Naive thymus-derived CD4-positive, alpha-beta T cell (primary cell): Measurements from ENCODE around the gene LYZL1. TPM values are rescaled to one million over a fixed set of nuclear protein-coding genes. Genes with fewer than 3 reads are reported as not detected.

Experiments used
- ATAC-seq: fragments of 150-1000 bp; cut with Tn5 transposase; 2 replicates; pipeline ENCODE4 v1.10.0; 2021; ENCODE audit warnings: mild to moderate bottlenecking, moderate library complexity
- CTCF ChIA-PET: fragments of 350-600 bp; sonication (Branson Sonifier 250); formaldehyde crosslinking; loops from one replicate; lab custom pipeline; 2021; ENCODE audit warnings: antibody characterized with exemption; lab: Charles Lee
- POLR2A ChIA-PET: fragments of 350-600 bp; sonication (Branson Sonifier 250); formaldehyde crosslinking; loops from one replicate; lab custom pipeline; 2021; ENCODE audit warnings: antibody characterized with exemption, inconsistent platforms; lab: Charles Lee
- DNase-seq, 9 donors: peaks; one replicate each; pipeline versions ENCODE4 v3.0.0 to v3.0.0-alpha.2; 2020 to 2022; ENCODE audit warnings: mixed read lengths in 1 of 9
- H3K27ac ChIP-seq: one replicate; pipeline ENCODE4 v1.7.0; 2013; ENCODE audit warnings: mild to moderate bottlenecking, low read depth, low read length, moderate library complexity
- H3K27me3 ChIP-seq, 2 donors: one replicate each; pipeline ENCODE4 v1.7.0; 2013; ENCODE audit warnings: low read length in 2 of 2, mild to moderate bottlenecking in 2 of 2, moderate library complexity in 2 of 2; ENCODE audit not compliant: control insufficient read depth in 2 of 2, insufficient read depth in 2 of 2
- H3K36me3 ChIP-seq, 3 experiments: 1 replicate in 2 of 3; 2 replicates in 1 of 3; pipeline ENCODE4 v1.7.0; 2013; ENCODE audit warnings: low read length in 3 of 3, mild to moderate bottlenecking in 3 of 3, moderate library complexity in 1 of 3; ENCODE audit not compliant: insufficient read depth in 3 of 3, control insufficient read depth in 2 of 3
- H3K4me1 ChIP-seq, 2 donors: one replicate each; pipeline ENCODE4 v1.7.0; 2013; ENCODE audit warnings: low read length in 2 of 2, mild to moderate bottlenecking in 2 of 2, moderate library complexity in 1 of 2; ENCODE audit not compliant: control insufficient read depth in 2 of 2, insufficient read depth in 2 of 2
- H3K4me3 ChIP-seq: 2 replicates; pipeline ENCODE4 v1.7.0; 2013; ENCODE audit warnings: mild to moderate bottlenecking, low read length
- H3K9me3 ChIP-seq, 3 experiments: 1 replicate in 2 of 3; 2 replicates in 1 of 3; pipeline ENCODE4 v1.7.0; 2013; ENCODE audit warnings: low read length in 3 of 3; ENCODE audit not compliant: control insufficient read depth in 2 of 3
- H3K27ac Mint-ChIP-seq, 9 donors: one replicate each; pipeline ENCODE4 v1.8.0; 2020 to 2022; ENCODE audit warnings: mixed read lengths in 9 of 9, mild to moderate bottlenecking in 8 of 9, moderate library complexity in 5 of 9, inconsistent platforms in 2 of 9
- H3K27me3 Mint-ChIP-seq, 5 donors: one replicate each; pipeline ENCODE4 v1.8.0; 2021 to 2022; ENCODE audit warnings: mixed read lengths in 5 of 5, mild to moderate bottlenecking in 1 of 5
- H3K36me3 Mint-ChIP-seq, 5 donors: one replicate each; pipeline ENCODE4 v1.8.0; 2020 to 2022; ENCODE audit warnings: mixed read lengths in 5 of 5, mild to moderate bottlenecking in 3 of 5, inconsistent platforms in 1 of 5
- H3K4me1 Mint-ChIP-seq, 7 donors: one replicate each; pipeline ENCODE4 v1.8.0; 2020 to 2022; ENCODE audit warnings: mixed read lengths in 7 of 7, mild to moderate bottlenecking in 3 of 7, inconsistent platforms in 1 of 7
- H3K4me3 Mint-ChIP-seq, 10 donors: one replicate each; pipeline ENCODE4 v1.8.0; 2020 to 2022; ENCODE audit warnings: mild to moderate bottlenecking in 10 of 10, mixed read lengths in 10 of 10, moderate library complexity in 6 of 10, inconsistent platforms in 2 of 10
- H3K9me3 Mint-ChIP-seq, 11 donors: one replicate each; pipeline ENCODE4 v1.8.0; 2020 to 2022; ENCODE audit warnings: mixed read lengths in 11 of 11, mild to moderate bottlenecking in 4 of 11, inconsistent platforms in 1 of 11, moderate library complexity in 1 of 11
- intact Hi-C, 2 donors: fragments of 100-400 bp; cut with micrococcal nuclease; formaldehyde crosslinking; loops; one replicate each; pipeline ENCODE4 v1.15.1; 2023
- polyA plus RNA-seq, 2 donors: library from polyadenylated mRNA; unstranded; fragments of 300-500 nt; fragmentation: Illumina TruSeq; gene quantifications; one replicate each; pipeline ENCODE4 v1.2.3, GENCODE V29; 2021
- total RNA-seq, 6 experiments: library from RNA in 5 of 6; stranded (reverse) in 5 of 6; gene quantifications; 1 replicate in 5 of 6; 2 replicates in 1 of 6; pipeline ENCODE4 v1.2.3 and lab custom pipeline; 2021 to 2026

The LYZL1 gene
- total and polyA plus RNA-seq, 7 experiments from 2014 or later, result not detected

- peaks cover 0 to 8% (median 0%) of the 10 kb centered on the region in 3 experiments for H3K9me3 ChIP-seq
- Mint-ChIP-seq H3K36me3 (peaks cover 0 to 12% (median 0%) of the 10 kb centered on the region in 5 donors), H3K27me3 (peaks cover 6 to 44% (median 33%) of the 10 kb centered on the region in 5 donors), H3K9me3 (peaks cover 8 to 52% (median 17%) of the 10 kb centered on the region in 11 donors), H3K4me3 (no peak overlapping the region), H3K4me1 (no peaks in the 10 kb centered on the region), H3K27ac (no peak overlapping the region)
- intact Hi-C loops, result no loop called here
- no peaks in the 10 kb centered on the region for H3K4me1 ChIP-seq
- no peak for ATAC-seq
- H3K27ac ChIP-seq, result no peak overlapping the region
- H3K4me3 ChIP-seq, result no peak overlapping the region
- no peaks in the 10 kb centered on the region for H3K27me3 ChIP-seq
- CTCF ChIA-PET, result no interaction called here
- H3K36me3 ChIP-seq, result no peaks in the 10 kb centered on the region
- DNase-seq, result no peak
- POLR2A ChIA-PET, result no interaction called here
Measured at GRCh38 chr10:29297678-29298077, 8.8 kb downstream of the LYZL1 start.

GRCh38 chr10:29301359-29301910 lies 12.6 kb downstream of the LYZL1 start:
- CTCF ChIA-PET, result no interaction called here
- Mint-ChIP-seq H3K36me3 (peaks cover 0 to 12% (median 0%) of the 10 kb centered on the region in 5 donors), H3K4me3 (no peak overlapping the region), H3K27me3 (peaks cover 11 to 39% (median 35%) of the 10 kb centered on the region in 5 donors), H3K4me1 (peaks cover 0 to 5% (median 3%) of the 10 kb centered on the region in 7 donors), H3K9me3 (peaks cover 8 to 47% (median 18%) of the 10 kb centered on the region in 11 donors), H3K27ac (no peak overlapping the region)
- POLR2A ChIA-PET, result no interaction called here
- no peak overlapping the region for H3K27ac ChIP-seq
- no peak overlapping the region for H3K4me3 ChIP-seq
- H3K27me3 ChIP-seq, result no peaks in the 10 kb centered on the region
- H3K4me1 ChIP-seq, result no peaks in the 10 kb centered on the region
- DNase-seq (no peak), ATAC-seq (no peak)
- intact Hi-C loops, result loop anchor here in 1 of 2 donors (5.0 kb wide), 1 partner anchor 624 kb away; the partner anchor contains the start of gene BAMBI
- H3K36me3 ChIP-seq, result no peaks in the 10 kb centered on the region
- peaks cover 0 to 8% (median 0%) of the 10 kb centered on the region in 3 experiments for H3K9me3 ChIP-seq

GRCh38 chr10:29302499-29302898 lies 13.6 kb downstream of the LYZL1 start:
- H3K27ac ChIP-seq, result no peak overlapping the region
- ChIA-PET POLR2A (no interaction called here), CTCF (no interaction called here)
- H3K9me3 ChIP-seq, result peaks cover 0 to 8% (median 0%) of the 10 kb centered on the region in 3 experiments
- no peak overlapping the region for H3K4me3 ChIP-seq
- no peaks in the 10 kb centered on the region for H3K27me3 ChIP-seq
- DNase-seq (no peak), ATAC-seq (no peak)
- intact Hi-C loops, result loop anchor here in 1 of 2 donors (5.0 kb wide), 1 partner anchor 625 kb away; the partner anchor contains the start of gene BAMBI
- H3K4me1 ChIP-seq, result no peaks in the 10 kb centered on the region
- Mint-ChIP-seq H3K36me3 (peaks cover 0 to 12% (median 0%) of the 10 kb centered on the region in 5 donors), H3K27me3 (peaks cover 11 to 43% (median 40%) of the 10 kb centered on the region in 5 donors), H3K4me3 (no peak overlapping the region), H3K9me3 (peaks cover 8 to 37% (median 17%) of the 10 kb centered on the region in 11 donors), H3K4me1 (peaks cover 0 to 5% (median 3%) of the 10 kb centered on the region in 7 donors), H3K27ac (no peak overlapping the region)
- H3K36me3 ChIP-seq, result no peaks in the 10 kb centered on the region

GRCh38 chr10:29304264-29304994 lies 15.6 kb downstream of the LYZL1 start:
- Histone ChIP-seq H3K27ac (no peak overlapping the region), H3K27me3 (no peaks in the 10 kb centered on the region), H3K9me3 (peaks cover 0 to 8% (median 0%) of the 10 kb centered on the region in 3 experiments), H3K4me1 (no peaks in the 10 kb centered on the region), H3K36me3 (no peaks in the 10 kb centered on the region), H3K4me3 (no peak overlapping the region)
- Mint-ChIP-seq H3K9me3 (peaks cover 6 to 23% (median 12%) of the 10 kb centered on the region in 11 donors), H3K4me1 (peaks cover 0 to 5% (median 3%) of the 10 kb centered on the region in 7 donors), H3K4me3 (peak overlapping the region in 2 of 10 donors; percentile 14 to 48), H3K27me3 (peaks cover 11 to 45% (median 37%) of the 10 kb centered on the region in 5 donors), H3K36me3 (peaks cover 0 to 12% (median 0%) of the 10 kb centered on the region in 5 donors), H3K27ac (no peak overlapping the region)
- ATAC-seq (no peak), DNase-seq (peak in 4 of 9 donors; percentile 13 to 22 (median 16))
- CTCF ChIA-PET, result interaction anchor here (0.5 to 1.0 kb wide), 3 partner anchors 55 to 676 kb away, joined by 3 to 4 read pairs (median 3); no protein-coding TSS in a partner anchor
- POLR2A ChIA-PET, result no interaction called here
- intact Hi-C loops, result loop anchor here (1.0 to 5.0 kb wide), 3 partner anchors 627 to 640 kb away; partner anchors contain the start of gene BAMBI (in 2 of the 2)

GRCh38 chr10:29304995-29305335 lies 16.1 kb downstream of the LYZL1 start:
- intact Hi-C loops, result loop anchor here (1.0 to 5.0 kb wide), 3 partner anchors 628 to 641 kb away; partner anchors contain the start of gene BAMBI (in 2 of the 2)

DNA sequence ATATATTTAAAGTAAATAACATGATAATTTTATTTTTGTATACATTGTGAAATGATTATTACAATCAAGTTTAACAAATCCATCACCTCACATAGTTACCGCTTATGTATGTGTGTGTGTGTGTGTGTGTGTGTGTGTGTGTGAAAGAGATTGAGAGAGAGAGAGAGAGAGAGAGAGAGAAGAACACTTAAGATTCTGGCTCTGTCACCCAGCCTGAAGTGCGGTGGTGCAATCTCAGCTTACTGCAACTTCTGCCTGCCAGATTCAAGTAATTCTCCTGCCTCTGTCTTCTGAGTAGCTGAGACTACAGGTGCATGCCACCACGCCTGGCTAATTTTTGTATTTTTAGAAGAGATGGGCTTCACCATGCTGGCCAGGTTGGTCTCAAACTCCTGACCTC lies 17.8 kb downstream of the LYZL1 start:
- Histone ChIP-seq H3K27ac (no peak overlapping the region), H3K27me3 (no peaks in the 10 kb centered on the region), H3K4me3 (no peak overlapping the region), H3K36me3 (no peaks in the 10 kb centered on the region), H3K9me3 (no peaks in the 10 kb centered on the region), H3K4me1 (no peaks in the 10 kb centered on the region)
- Mint-ChIP-seq H3K27me3 (peaks cover 13 to 49% (median 39%) of the 10 kb centered on the region in 5 donors), H3K36me3 (peaks cover 0 to 4% (median 0%) of the 10 kb centered on the region in 5 donors), H3K9me3 (peaks cover 0 to 11% (median 4%) of the 10 kb centered on the region in 11 donors), H3K27ac (no peak overlapping the region), H3K4me1 (peaks cover 0 to 5% (median 3%) of the 10 kb centered on the region in 7 donors), H3K4me3 (no peak overlapping the region)
- intact Hi-C loops, result no loop called here
- CTCF ChIA-PET, result interaction anchor here (0.6 to 0.9 kb wide), 2 partner anchors 82 to 142 kb away, joined by 3 to 4 read pairs; no protein-coding TSS in a partner anchor
- DNase-seq, result no peak
- no peak for ATAC-seq
- POLR2A ChIA-PET, result no interaction called here

More at GRCh38 chr10:29304995-29305335, 16.1 kb downstream of the LYZL1 start:
- Mint-ChIP-seq H3K4me3 (peak overlapping the region in 2 of 10 donors; percentile 14 to 49), H3K9me3 (peaks cover 6 to 23% (median 12%) of the 10 kb centered on the region in 11 donors), H3K4me1 (peaks cover 0 to 5% (median 3%) of the 10 kb centered on the region in 7 donors), H3K36me3 (peaks cover 0 to 12% (median 0%) of the 10 kb centered on the region in 5 donors), H3K27me3 (peaks cover 15 to 49% (median 37%) of the 10 kb centered on the region in 5 donors), H3K27ac (no peak overlapping the region)
- Histone ChIP-seq H3K36me3 (no peaks in the 10 kb centered on the region), H3K9me3 (peaks cover 0 to 8% (median 0%) of the 10 kb centered on the region in 3 experiments), H3K4me1 (no peaks in the 10 kb centered on the region), H3K4me3 (no peak overlapping the region), H3K27me3 (no peaks in the 10 kb centered on the region), H3K27ac (no peak overlapping the region)
- ATAC-seq (no peak), DNase-seq (no peak)
- ChIA-PET CTCF (no interaction called here), POLR2A (no interaction called here)
